Thoracic aorta (tissue), 2 donors: Measurements from ENCODE around the gene MTX1. TPM values are rescaled to one million over a fixed set of nuclear protein-coding genes. Genes with fewer than 3 reads are reported as not detected.

Experiments
- ATAC-seq: fragments of 150-250 bp; one replicate; pipeline ENCODE4 v1.8.0; 2017; ENCODE audit warnings: low read depth; ENCODE audit not compliant: insufficient number of reproducible peaks, low FRiP score
- DNase-seq: peaks from one replicate; pipeline ENCODE4 v3.0.0-alpha.2; 2020; ENCODE audit warnings: low spot score
- H3K27ac ChIP-seq, 2 donors: fragments of 200-600 bp; sonication (generic); 1 replicate in 1 of 2; 2 replicates in 1 of 2; pipeline ENCODE4 v1.5.1; 2016; ENCODE audit warnings: mild to moderate bottlenecking in 2 of 2, moderate library complexity in 2 of 2
- H3K27me3 ChIP-seq: fragments of 200-600 bp; sonication (generic); replicated peaks from 2 replicates; pipeline ENCODE4 v1.6.0; 2016; ENCODE audit warnings: mild to moderate bottlenecking; ENCODE audit not compliant: insufficient read depth
- H3K36me3 ChIP-seq: fragments of 200-600 bp; sonication (generic); one replicate; pipeline ENCODE4 v1.5.1; 2016
- H3K4me1 ChIP-seq, 2 donors: fragments of 200-600 bp; sonication (generic); 1 replicate in 1 of 2; 2 replicates in 1 of 2; pipeline versions ENCODE4 v1.5.1 to v1.6.0; 2016; ENCODE audit warnings: low read depth in 2 of 2, mild to moderate bottlenecking in 1 of 2; ENCODE audit not compliant: control insufficient read depth in 1 of 2
- H3K4me3 ChIP-seq: fragments of 200-600 bp; sonication (generic); 2 replicates; pipeline ENCODE4 v1.5.1; 2016; ENCODE audit warnings: mild to moderate bottlenecking
- H3K9me3 ChIP-seq: fragments of 200-600 bp; sonication (generic); 2 replicates; pipeline ENCODE4 v1.5.1; 2016
- total RNA-seq, 2 donors: library from RNA; depleted of rRNA; stranded (reverse); fragments of >200 nt; gene quantifications; one replicate each; pipeline versions ENCODE4 v1.1.0 to v1.2.3, GENCODE V29; 2016
- TF ChIP-seq, protein P1 (sequence below): fragments of 200-600 bp; sonication (generic); IDR thresholded peaks from one replicate; pipeline ENCODE4 v1.5.1; 2019; ENCODE audit warnings: antibody characterized with exemption

The MTX1 gene
- total RNA-seq, 2 donors from 2014 or later: 21.7 to 22.9 TPM

DNA sequence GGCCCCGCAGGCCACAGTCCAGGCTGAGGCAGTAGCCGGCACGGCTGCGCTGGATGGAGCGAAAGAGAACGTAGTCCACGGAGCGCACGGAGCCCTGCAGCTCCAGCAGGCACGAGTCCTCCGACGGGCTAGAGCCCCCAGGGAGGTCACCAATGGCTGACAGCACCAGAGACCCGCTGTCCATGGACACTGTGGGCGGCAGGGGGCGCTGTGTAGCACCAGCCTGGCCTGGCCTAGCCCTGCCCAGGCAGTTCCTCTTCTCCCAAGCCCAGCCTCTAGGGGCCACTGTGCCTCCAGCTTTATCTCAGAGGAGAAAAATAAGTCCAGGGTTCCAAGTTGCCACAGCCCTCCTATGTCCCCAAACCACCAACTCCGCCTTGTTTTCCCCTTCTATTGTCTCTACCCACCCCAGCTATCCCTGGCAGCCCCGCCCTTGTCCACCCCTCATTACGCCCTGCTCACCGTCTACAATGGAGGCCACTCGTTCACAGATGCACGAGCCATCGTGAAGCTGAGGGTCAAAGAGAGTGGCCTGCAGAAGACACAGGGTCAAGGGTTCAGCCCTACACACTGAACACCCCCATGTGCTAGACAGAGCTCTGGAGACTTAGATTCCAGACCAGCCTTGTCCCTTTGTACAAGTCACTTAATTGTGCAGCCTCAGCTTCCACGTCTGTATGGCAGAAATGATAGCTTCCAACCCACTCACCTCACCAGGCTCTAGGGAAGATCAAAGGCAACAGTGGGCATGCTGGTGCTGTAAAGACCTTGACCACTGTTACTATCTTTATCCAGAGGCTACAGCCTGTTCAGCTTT, 42.3 kb downstream of the MTX1 start:
- peaks cover 4% of the 10 kb centered on the region for H3K36me3 ChIP-seq
- DNase-seq: peak; percentile 76
- peak; percentile 37 for ATAC-seq
- peaks cover 16 to 33% of the 10 kb centered on the region in 2 donors for H3K4me1 ChIP-seq
- TF ChIP-seq, protein P1, sequence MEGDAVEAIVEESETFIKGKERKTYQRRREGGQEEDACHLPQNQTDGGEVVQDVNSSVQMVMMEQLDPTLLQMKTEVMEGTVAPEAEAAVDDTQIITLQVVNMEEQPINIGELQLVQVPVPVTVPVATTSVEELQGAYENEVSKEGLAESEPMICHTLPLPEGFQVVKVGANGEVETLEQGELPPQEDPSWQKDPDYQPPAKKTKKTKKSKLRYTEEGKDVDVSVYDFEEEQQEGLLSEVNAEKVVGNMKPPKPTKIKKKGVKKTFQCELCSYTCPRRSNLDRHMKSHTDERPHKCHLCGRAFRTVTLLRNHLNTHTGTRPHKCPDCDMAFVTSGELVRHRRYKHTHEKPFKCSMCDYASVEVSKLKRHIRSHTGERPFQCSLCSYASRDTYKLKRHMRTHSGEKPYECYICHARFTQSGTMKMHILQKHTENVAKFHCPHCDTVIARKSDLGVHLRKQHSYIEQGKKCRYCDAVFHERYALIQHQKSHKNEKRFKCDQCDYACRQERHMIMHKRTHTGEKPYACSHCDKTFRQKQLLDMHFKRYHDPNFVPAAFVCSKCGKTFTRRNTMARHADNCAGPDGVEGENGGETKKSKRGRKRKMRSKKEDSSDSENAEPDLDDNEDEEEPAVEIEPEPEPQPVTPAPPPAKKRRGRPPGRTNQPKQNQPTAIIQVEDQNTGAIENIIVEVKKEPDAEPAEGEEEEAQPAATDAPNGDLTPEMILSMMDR: peak; percentile 99
- peak overlapping the region; percentile 16 to 43 for H3K27ac ChIP-seq
- H3K9me3 ChIP-seq: no peaks in the 10 kb centered on the region
- H3K4me3 ChIP-seq: peak overlapping the region; percentile 58
- H3K27me3 ChIP-seq: no peaks in the 10 kb centered on the region

DNA sequence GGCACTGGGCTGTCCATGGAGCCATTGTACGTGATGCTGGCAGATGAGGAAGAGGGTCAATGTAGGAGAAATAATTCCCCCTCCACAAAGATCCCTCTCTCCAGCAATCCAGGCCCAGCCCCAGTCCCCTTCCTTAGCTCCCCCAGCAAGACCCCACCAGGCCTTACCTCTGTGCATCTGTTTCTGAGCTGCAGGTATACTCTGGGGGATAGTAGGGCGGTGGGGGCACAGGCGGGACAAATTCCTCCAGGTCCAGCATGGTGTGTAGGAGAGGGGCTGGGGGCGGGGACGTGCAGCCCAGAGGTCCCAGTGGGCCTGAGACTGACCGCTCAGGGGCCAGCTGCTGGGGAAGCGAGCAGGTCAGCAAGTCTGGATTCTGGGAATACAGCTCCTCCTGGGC, 43.1 kb downstream of the MTX1 start:
- peak overlapping the region in 1 of 2 donors; percentile 16 for H3K27ac ChIP-seq
- H3K36me3 ChIP-seq: peaks cover 4% of the 10 kb centered on the region
- H3K4me3 ChIP-seq: no peak overlapping the region
- no peaks in the 10 kb centered on the region for H3K27me3 ChIP-seq
- ATAC-seq (no peak), DNase-seq (no peak)
- TF ChIP-seq, protein P1: no peak
- no peaks in the 10 kb centered on the region for H3K9me3 ChIP-seq
- peaks cover 16 to 40% of the 10 kb centered on the region in 2 donors for H3K4me1 ChIP-seq

DNA sequence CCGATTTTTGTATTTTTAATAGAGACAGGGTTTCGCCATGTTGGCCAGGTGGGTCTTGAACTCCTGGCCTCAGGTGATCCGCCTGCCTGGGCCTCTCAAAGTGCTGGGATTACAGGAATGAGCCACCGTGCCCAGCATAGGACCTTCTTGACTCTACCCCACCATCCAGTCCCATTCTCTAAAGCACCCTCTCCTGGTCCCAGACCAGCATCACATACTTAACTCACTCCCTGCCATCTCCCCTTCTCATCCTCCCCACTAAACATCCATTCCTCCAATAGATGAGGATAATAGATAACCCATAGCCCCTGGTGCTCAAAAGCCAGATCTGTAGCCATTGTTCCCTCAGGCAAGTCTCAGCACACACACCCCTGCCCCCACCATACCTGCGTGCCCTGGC, 44.7 kb downstream of the MTX1 start:
- DNase-seq: no peak
- Histone ChIP-seq H3K27me3 (no peaks in the 10 kb centered on the region), H3K4me3 (peak overlapping the region; percentile 77), H3K4me1 (peaks cover 16 to 41% of the 10 kb centered on the region in 2 donors), H3K9me3 (no peaks in the 10 kb centered on the region), H3K36me3 (peaks cover 6% of the 10 kb centered on the region), H3K27ac (no peak overlapping the region)
- ATAC-seq: no peak
- TF ChIP-seq, protein P1: no peak

DNA sequence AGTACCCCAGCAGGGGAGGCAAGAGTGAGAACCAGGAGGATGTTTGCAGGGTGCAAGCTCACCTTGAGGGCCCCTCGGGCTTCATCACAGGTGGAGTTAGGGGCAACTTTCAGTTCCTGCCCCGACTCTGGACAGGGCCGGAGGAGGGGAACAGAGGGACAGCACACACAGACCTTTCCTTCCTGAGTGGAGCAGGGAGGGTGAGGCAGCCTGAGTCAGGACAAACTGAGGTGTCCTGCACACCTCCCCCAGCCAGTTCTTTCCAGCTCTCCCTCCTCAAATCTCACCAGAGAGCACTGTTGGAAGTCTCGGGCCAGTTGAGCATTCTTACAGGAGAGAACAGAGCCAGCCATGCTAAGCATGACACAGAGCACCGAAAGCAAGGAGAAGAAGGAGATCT, 45.3 kb downstream of the MTX1 start:
- peaks cover 16 to 41% of the 10 kb centered on the region in 2 donors for H3K4me1 ChIP-seq

DNA sequence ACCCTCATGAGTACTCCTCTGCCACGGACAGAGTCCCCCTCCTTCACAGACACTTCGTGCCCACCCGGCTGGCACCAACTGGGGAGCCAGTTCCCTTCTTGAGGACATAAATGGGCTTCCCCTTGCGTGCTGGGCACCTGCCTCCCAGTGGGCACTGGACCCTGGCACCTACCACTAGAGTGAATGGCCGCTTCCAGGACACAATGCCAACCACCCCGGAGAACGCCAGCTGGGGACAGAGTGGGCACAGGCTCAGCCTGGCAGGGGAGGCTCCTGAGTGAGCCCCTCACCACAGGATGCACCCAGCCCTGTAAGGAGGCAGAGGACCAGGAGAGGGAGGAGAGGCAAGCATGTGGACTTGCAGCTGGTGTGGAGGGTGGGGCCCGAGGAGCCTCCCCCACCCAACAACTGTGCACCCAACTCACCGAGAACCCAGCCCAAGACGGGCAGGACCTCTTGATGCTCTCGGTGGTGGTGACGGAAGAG, 45.8 kb downstream of the MTX1 start:
- Histone ChIP-seq H3K9me3 (no peaks in the 10 kb centered on the region), H3K4me1 (peaks cover 16 to 41% of the 10 kb centered on the region in 2 donors), H3K27me3 (no peaks in the 10 kb centered on the region), H3K27ac (peak overlapping the region; percentile 83 to 97), H3K36me3 (peaks cover 10% of the 10 kb centered on the region), H3K4me3 (peak overlapping the region; percentile 77)
- TF ChIP-seq, protein P1: no peak
- no peak for DNase-seq
- ATAC-seq: no peak

More for the DNA sequence above, 45.3 kb downstream of the MTX1 start:
- ATAC-seq: no peak
- TF ChIP-seq, protein P1: no peak
- peak overlapping the region; percentile 77 for H3K4me3 ChIP-seq
- H3K36me3 ChIP-seq: peaks cover 10% of the 10 kb centered on the region
- no peak for DNase-seq
- H3K27ac ChIP-seq: peak overlapping the region in 1 of 2 donors; percentile 83
- no peaks in the 10 kb centered on the region for H3K9me3 ChIP-seq
- H3K27me3 ChIP-seq: no peaks in the 10 kb centered on the region
